Vagina (tissue), 2 donors: ENCODE data around the gene SMOC1. TPM values are rescaled to one million over a fixed set of nuclear protein-coding genes. Genes with fewer than 3 reads are reported as not detected.

Experiments
- DNase-seq, 2 donors: peaks; one replicate each; pipeline ENCODE4 v3.0.0-alpha.2; 2017; ENCODE audit errors: extremely low spot score in 2 of 2
- H3K27ac ChIP-seq: fragments of 200-600 bp; sonication (generic); one replicate; pipeline ENCODE4 v1.5.1; 2019
- H3K27me3 ChIP-seq: fragments of 200-600 bp; sonication (generic); one replicate; pipeline ENCODE4 v1.5.1; 2019
- H3K36me3 ChIP-seq, 2 donors: fragments of 200-600 bp; sonication (generic); one replicate each; pipeline ENCODE4 v1.5.1; 2017 to 2019
- H3K4me1 ChIP-seq: fragments of 200-600 bp; sonication (generic); one replicate; pipeline ENCODE4 v1.5.1; 2019
- H3K4me3 ChIP-seq, 2 donors: fragments of 200-600 bp; sonication (generic); 1 replicate in 1 of 2; 2 replicates in 1 of 2; pipeline ENCODE4 v1.5.1; 2016 to 2019
- H3K9me3 ChIP-seq: fragments of 200-600 bp; sonication (generic); one replicate; pipeline ENCODE4 v1.5.1; 2019
- POLR2A ChIP-seq, 2 donors: fragments of 450-650 bp; IDR thresholded peaks; one replicate each; pipeline ENCODE4 v1.6.1; 2017; ENCODE audit warnings: antibody characterized with exemption in 2 of 2, mild to moderate bottlenecking in 2 of 2, moderate library complexity in 2 of 2
- POLR2AphosphoS5 ChIP-seq, 2 donors: sonication (generic); formaldehyde crosslinking; IDR thresholded peaks; one replicate each; pipeline ENCODE4 v1.9.0; 2017; ENCODE audit warnings: antibody characterized with exemption in 2 of 2, mild to moderate bottlenecking in 2 of 2, low read depth in 1 of 2; ENCODE audit not compliant: insufficient read depth in 1 of 2
- intact Hi-C: fragments of 100-400 bp; cut with DNase I; formaldehyde crosslinking; loops from one replicate; pipeline ENCODE4 v1.15.1; 2023
- total RNA-seq: library from RNA; depleted of rRNA; stranded (reverse); fragments of >200 nt; gene quantifications from one replicate; pipeline ENCODE4 v1.2.3, GENCODE V29; 2016
- TF ChIP-seq, protein P1 (sequence below), 3 experiments: fragments of 450-650 bp in 2 of 3; fragments of 200-600 bp in 1 of 3; sonication (generic) in 1 of 3; IDR thresholded peaks; one replicate each; pipeline ENCODE4 v1.5.1; 2017 to 2019; ENCODE audit warnings: antibody characterized with exemption in 3 of 3, mild to moderate bottlenecking in 2 of 3, moderate library complexity in 2 of 3

Gene SMOC1
- total RNA-seq, 1 donor from 2014 or later, result 9.8 TPM

DNA sequence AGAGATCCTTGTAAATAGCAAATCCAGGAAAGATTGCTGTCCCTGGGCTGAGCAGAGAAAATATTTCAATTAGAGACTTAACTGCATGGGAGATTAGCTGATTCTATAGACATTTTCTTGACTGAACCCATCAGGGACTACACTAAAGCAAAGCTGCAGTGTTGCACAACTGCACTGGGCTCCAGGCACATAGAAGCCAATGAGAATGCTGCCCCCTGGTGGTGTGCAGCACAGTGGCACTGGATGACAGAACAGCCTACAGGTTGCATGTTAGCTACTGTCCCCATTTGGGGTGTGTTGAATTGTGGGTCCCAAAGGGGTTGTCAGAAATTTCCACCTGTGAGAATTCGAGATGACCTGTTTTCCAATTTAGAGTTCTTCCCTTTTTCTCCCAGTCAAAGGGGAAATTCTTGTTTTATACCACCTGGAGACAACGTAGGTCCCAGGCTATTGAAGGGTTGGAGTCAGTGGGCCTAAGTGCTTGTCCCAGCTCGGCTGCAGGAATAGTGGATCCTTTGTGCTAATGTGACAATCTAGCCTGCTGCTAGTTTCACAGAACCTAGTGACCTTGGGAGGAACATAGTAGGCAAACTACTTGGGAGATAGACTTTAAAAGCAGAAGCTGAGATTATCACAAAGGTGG lies 194.8 kb downstream of the SMOC1 start:
- Histone ChIP-seq H3K36me3 (no peaks in the 10 kb centered on the region), H3K27me3 (no peaks in the 10 kb centered on the region), H3K4me1 (no peaks in the 10 kb centered on the region), H3K4me3 (no peak overlapping the region), H3K9me3 (no peaks in the 10 kb centered on the region), H3K27ac (no peak overlapping the region)
- intact Hi-C loops, result no loop called here
- no peak for DNase-seq
- no peak for TF ChIP-seq POLR2A (IDR thresholded peaks at IDR 0.05)
- TF ChIP-seq, protein P1, sequence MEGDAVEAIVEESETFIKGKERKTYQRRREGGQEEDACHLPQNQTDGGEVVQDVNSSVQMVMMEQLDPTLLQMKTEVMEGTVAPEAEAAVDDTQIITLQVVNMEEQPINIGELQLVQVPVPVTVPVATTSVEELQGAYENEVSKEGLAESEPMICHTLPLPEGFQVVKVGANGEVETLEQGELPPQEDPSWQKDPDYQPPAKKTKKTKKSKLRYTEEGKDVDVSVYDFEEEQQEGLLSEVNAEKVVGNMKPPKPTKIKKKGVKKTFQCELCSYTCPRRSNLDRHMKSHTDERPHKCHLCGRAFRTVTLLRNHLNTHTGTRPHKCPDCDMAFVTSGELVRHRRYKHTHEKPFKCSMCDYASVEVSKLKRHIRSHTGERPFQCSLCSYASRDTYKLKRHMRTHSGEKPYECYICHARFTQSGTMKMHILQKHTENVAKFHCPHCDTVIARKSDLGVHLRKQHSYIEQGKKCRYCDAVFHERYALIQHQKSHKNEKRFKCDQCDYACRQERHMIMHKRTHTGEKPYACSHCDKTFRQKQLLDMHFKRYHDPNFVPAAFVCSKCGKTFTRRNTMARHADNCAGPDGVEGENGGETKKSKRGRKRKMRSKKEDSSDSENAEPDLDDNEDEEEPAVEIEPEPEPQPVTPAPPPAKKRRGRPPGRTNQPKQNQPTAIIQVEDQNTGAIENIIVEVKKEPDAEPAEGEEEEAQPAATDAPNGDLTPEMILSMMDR (IDR thresholded peaks at IDR 0.05), result peak; percentile 7 to 34 (median 18)

DNA sequence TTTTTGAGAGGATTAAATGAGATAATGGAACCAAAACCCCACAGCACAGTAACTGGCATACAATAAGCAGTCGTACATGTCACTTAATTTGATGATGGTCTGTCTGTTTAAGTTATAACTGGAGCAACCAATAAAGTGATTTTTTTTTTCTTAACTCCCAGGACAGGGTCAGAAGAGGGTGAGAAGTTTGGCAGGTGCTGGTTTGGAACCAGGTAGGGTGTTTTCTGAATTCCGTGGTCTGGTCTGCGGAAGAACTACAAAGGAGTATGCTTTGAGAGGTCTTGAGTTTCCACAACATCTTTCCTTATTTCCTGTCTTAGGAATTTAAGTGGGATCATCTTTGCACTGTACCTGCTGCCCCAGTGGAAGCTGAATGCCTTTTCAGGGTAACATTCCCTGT lies 197.8 kb downstream of the SMOC1 start:
- DNase-seq, result no peak
- TF ChIP-seq, protein P1 (IDR thresholded peaks at IDR 0.05), result no peak
- TF ChIP-seq POLR2AphosphoS5 (IDR thresholded peaks at IDR 0.05; ENCODE audit: insufficient read depth in 1 of 2, low read depth in 1 of 2) (no peak), POLR2A (IDR thresholded peaks at IDR 0.05) (no peak)
- Histone ChIP-seq H3K4me3 (no peak overlapping the region), H3K27me3 (no peaks in the 10 kb centered on the region), H3K36me3 (no peaks in the 10 kb centered on the region), H3K27ac (no peak overlapping the region), H3K9me3 (no peaks in the 10 kb centered on the region), H3K4me1 (no peaks in the 10 kb centered on the region)
- intact Hi-C loops, result no loop called here

DNA sequence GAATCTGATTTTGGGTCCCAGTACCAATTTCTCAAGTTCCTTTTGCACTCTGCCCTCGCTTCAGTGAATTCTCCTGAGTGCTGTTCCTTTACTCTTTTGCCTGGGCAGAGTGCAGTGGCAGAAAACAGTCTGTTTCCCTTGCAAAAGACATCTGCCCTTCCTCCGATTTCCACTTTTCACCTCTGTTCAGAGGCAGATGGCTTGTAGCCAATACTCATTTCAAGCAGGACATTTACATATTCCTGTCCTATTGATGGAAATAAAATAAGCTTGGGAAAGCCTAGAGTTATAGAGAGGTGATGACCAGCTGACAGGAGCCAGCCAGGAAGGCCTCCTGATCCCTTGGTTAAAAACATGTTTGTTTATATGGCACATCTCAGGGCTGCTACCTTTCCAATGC lies 198.5 kb downstream of the SMOC1 start:
- Histone ChIP-seq H3K9me3 (no peaks in the 10 kb centered on the region), H3K4me1 (no peaks in the 10 kb centered on the region), H3K27me3 (no peaks in the 10 kb centered on the region), H3K36me3 (no peaks in the 10 kb centered on the region), H3K4me3 (no peak overlapping the region), H3K27ac (no peak overlapping the region)
- DNase-seq, result no peak
- TF ChIP-seq, protein P1 (IDR thresholded peaks at IDR 0.05), result no peak
- TF ChIP-seq POLR2AphosphoS5 (IDR thresholded peaks at IDR 0.05; ENCODE audit: insufficient read depth in 1 of 2, low read depth in 1 of 2), result no peak
- no peak for TF ChIP-seq POLR2A (IDR thresholded peaks at IDR 0.05)
- intact Hi-C loops, result no loop called here

DNA sequence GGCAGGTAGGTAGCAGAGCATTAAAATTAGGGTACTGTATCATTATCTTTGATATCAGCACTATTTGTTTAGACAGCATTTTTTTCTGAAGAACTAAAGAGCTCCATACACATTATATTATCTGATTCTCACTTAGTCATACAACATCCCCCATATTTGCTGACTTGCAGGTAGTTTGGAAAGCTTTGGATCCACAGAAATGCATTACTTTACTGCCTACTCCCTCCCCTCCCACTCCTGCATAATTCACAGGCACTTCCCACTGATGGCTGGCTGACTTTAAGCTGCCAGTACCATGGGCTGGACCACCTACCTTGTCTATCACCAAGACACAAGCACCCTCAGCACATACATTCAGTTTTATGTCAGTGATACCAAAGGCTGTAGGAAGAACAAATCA lies 199.1 kb downstream of the SMOC1 start:
- Histone ChIP-seq H3K4me1 (no peaks in the 10 kb centered on the region), H3K27ac (no peak overlapping the region), H3K36me3 (no peaks in the 10 kb centered on the region), H3K27me3 (no peaks in the 10 kb centered on the region), H3K4me3 (no peak overlapping the region), H3K9me3 (no peaks in the 10 kb centered on the region)
- TF ChIP-seq, protein P1 (IDR thresholded peaks at IDR 0.05), result no peak
- no peak for TF ChIP-seq POLR2A (IDR thresholded peaks at IDR 0.05)
- no peak for TF ChIP-seq POLR2AphosphoS5 (IDR thresholded peaks at IDR 0.05; ENCODE audit: insufficient read depth in 1 of 2, low read depth in 1 of 2)
- intact Hi-C loops, result no loop called here
- no peak for DNase-seq

DNA sequence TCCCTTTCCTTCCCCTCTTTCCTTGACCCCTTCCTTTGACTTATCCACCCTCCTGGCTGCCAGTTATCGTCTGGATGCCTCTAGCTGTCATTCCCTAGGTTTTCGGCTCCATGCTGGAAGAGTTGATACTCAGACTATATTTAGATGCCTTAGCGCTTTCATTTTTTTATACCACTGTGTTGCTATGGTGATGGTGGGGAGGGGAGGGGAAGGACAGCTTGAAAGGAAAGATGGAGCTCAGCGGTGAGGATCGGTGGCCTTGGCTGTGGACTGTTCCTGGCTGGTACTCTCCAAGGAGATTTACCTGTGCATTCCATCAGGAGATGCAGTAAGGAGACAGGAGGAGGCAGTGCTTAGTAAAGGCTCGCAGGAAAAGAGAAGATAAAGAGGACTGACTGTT lies 200.9 kb downstream of the SMOC1 start:
- Histone ChIP-seq H3K9me3 (no peaks in the 10 kb centered on the region), H3K4me1 (no peaks in the 10 kb centered on the region), H3K4me3 (no peak overlapping the region), H3K36me3 (no peaks in the 10 kb centered on the region), H3K27ac (no peak overlapping the region), H3K27me3 (no peaks in the 10 kb centered on the region)
- intact Hi-C loops, result no loop called here
- no peak for DNase-seq
- TF ChIP-seq, protein P1 (IDR thresholded peaks at IDR 0.05), result no peak
- TF ChIP-seq POLR2AphosphoS5 (IDR thresholded peaks at IDR 0.05; ENCODE audit: insufficient read depth in 1 of 2, low read depth in 1 of 2) (no peak), POLR2A (IDR thresholded peaks at IDR 0.05) (no peak)
